HG03565 (cell line): Measurements from ENCODE around the gene SEMA4D.

Experiments
- ATAC-seq: cut with Tn5 transposase; IDR thresholded peaks from one replicate; pipeline ENCODE4 v1.9.1; 2021; ENCODE audit warnings: mild to moderate bottlenecking, moderate library complexity; ENCODE audit not compliant: unreplicated experiment

SEMA4D gene

DNA sequence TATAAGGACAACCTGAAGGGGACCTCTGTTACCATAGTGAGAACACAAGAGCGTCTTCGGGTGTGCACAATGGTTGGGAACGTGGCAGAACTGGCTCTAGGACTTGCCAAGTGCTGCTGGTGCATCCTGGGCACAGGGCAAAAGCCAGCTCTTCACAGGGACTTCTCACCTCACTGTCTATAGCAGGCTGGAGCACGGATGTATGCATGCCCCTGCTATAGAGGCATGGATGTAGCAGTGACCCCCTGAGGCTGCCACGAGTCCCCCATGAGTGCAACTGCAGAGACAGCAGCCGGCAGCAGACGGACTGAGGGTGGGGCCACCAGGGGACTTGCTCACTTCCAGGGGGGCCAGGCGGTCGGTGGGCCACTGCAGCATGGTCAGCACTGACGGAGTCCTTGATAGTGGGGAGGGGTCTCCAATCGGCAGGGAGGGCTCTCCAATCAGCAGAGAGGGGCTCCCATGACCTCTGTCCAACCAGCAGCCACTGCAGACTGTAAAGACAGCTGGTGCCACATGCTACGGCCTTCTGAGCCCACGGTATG is 64.9 kb downstream of the SEMA4D start:
- no peak for ATAC-seq

DNA sequence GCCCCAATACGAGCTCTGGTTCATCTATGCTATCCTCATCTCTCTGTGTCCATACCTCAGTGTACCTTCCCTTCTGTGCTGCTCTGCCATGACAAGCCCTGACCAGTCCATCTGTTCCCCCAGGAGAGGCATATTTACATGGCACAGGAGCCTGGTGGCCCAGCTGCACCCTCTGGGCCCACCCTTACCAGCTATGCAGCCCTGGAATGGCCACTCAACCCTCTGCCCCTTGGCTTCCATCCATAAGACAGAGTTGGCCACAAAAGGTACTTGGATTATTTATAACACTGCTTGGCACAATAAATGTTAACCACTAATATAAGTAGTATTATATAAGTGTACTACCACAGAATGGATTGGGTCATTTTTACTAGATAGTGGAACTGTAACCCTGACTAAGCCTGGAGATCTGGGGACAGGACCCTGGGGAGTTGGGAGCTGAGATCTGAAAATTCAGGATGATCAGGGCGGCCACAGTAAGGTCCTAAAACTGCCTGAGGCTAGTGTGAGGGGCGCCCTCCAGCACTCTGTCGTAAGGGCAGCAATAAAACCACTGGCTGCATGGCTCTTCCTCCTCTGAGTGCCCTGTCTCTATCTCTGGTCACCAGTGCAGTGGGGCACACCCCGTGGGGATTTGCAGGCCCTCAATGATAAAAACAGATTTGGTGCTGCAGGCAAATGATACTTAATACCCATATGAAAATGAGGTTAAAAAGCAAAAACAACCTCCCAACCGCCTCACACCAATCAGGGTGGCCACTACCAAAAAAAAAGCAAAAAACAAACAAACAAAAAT is 65.8 kb downstream of the SEMA4D start:
- ATAC-seq = no peak

DNA sequence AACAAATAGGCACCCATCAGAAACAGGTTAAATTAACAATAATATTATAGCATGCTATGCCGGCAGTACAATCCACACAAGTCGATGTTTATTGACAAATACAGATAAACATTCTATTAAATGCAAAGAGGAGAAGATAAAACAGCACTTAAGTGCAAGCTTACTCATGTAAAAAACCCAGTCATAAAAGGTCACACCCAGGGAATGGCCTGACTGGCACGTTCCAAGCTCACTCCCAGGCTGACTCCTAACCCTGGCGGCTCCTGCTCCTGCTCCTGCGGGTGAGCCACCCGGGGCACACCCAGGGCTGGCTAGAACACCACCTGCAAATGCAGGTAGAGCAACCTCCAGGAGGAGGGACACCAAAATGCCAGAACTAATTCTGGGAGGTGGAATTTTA is 66.9 kb downstream of the SEMA4D start:
- ATAC-seq = no peak

DNA sequence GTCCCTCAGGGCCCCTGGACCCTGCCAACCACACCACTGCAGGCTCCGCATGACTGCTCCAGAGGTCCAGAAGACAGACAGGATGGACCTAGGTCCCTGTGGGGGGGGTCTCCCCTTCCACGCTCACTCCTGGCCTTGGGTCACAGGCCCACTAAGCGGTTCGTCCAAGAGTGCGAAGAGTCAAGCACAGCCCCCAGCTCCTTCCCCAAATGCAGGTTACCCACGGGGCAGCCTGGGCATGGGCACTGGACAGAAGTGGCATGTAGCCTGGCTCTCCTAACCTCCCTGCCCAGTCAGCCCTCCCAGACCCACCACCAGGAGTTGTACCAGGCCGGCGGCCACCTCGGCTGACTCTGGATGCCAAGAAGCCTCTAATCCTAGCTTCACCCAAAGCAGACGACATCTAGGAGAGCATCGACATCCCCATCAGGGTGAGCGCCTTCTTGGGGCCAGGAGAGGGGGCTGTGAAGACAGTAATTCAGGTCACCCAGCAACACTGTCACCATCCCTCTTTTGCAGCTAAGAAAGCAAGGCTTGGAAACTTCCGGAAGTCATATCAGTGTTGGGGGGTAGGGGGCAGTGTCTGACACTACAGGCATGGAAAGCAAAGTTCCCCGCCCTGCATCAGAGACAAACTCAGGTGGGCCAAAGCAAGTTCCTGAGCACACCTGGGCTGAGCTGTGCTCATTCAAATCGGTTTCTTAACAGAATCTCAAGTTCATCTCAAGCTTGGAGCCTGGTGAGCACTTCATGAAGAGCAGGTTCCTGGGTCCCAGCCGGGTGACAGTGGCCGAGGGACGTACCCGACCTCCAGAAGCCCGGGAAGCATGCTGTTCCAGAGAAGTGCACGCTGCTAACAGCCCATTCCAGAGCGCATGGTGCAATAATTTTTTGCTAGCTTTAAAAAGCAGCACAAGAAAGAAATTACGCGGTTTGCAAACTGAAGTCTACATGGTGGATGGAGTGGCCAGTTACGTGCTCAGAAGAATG is 68.7 kb downstream of the SEMA4D start:
- no peak for ATAC-seq

DNA sequence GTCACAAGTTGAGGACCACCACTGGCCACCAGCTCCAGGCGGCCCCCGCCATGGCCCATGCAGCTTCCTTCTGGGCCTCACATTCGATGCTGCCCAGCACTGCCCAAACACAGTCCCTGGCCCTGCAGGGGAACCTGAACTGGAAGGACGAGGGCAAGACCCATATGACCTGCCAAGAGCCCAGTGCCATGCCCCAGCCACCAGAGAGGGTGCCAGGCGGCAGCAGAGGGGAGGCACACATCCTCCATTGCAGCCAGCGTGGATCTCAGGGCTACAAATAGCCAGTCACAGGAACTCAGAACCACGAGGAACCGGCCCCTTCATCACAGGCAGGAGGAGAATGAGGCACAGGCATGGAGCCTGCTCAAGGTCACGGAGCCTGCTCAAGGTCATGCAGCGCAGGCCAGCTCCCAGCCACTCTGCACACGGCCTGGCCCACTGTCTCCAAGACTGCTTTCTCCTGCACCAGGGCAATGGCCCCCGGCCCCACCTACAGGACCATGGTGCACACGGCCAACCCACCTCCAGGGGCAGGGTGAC is 69.6 kb downstream of the SEMA4D start:
- no peak for ATAC-seq

DNA sequence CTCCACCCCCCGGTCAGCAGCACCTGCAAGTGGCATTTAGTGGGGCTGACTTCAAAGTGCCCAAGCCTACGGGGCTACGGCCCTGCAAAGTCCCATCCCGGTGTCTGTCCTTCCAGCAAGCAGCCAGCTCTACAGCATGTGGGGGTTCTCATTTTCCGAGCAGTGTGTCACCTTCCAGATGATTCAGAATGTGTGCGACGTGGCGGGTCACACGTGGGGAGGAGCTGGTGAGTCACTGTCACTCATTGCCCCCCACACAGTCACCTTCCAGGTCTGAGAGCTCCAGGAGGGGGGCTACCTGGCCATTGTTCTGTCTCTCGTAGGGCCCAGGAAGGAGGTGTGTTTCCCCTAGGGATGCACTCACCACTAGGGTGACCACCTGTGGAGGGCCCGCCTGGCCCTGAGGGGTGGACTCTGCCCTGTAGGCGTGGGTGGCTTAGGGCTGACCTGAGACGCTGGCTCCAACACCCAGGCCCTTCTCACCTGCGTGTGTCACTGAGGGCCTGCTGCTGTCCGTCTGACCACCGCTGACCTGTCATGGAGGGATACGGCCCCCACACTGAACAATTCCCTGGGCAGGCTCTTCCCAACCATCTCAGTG is 70.2 kb downstream of the SEMA4D start:
- no peak for ATAC-seq

DNA sequence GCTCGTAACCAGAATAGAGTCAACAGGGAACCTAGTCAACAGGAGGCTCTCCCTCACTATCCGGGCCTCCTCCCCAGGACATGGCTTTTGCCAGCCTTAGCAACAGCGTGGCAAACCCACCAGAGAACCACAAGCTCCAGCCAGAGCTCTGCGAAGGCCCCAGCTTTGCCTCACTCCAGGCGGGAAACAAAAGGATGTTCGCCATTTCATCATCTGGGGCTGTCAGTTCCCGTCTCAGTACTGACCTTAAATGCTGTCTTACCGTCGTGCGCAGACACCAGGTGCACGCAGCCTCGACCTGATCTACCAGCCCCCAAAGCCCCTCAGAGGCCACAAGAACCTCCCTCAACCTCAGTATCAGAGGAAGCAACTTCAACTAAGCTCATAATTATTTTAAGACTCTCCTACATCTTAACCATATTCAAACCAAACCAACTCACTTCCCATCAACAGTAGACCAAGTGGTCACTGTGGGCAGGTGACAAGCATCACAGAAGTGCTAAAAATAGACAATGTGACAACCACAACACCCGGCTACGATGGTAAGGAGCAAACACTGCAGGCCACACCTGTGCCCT is 71.4 kb downstream of the SEMA4D start:
- ATAC-seq = peak; percentile 72

DNA sequence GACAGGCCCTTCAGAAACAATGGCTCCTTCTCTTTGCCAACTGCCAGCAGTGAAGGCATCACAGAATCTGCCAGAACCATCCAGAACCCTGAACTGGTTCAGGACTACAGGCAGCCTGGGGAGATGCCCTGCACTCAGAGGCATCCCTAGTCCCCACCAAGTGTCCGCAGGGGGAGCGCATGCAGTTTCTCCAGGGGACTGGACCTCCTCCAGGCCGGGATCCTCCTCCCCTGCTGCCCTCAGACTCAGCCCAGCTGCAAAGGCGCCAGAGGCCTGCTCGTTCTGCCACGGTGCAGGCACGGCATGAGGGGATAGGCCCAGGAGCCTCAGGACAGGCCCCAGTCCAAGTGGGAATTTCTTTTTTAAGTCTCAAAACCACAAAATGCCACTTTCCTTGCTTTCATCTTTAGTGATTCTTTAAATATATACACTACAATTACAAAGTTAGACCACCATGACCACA is 72.0 kb downstream of the SEMA4D start:
- ATAC-seq = no peak

DNA sequence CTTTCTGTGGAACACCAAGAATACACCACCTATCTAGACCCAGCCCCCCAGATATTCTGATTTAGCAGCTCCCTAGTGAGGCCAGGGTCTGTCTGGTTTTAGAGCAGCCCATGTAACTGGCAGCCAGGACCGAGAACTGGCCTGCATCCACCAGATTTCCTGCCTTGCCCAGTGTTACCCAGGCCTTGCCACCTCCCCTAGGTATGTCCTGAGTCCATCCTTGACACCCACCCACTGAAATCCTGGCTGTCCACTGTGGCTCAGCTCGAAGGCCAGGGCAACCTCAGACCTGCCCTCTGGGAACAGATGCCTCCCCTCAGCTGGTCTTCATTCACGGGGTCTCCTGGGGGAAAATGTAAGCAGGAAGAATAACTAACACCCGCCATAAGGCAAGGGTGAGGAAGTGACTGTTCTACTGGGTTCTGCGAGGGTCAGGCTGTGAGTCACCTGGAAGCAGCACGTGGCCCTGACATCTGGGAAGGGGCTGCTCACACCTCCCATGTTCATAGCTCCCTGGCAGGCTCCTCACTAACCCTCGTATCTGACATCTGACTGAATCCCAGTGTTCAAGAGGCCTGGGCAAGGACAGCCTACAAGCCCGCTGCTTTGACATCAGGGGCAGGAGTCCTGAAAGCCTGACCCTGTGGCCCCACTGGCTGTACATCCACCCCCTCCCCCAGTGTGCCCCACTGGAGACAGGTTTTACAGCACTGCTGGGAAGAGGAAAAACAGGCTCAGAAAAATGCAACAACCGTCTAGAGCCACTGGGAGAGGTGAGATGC is 72.7 kb downstream of the SEMA4D start:
- ATAC-seq = no peak

DNA sequence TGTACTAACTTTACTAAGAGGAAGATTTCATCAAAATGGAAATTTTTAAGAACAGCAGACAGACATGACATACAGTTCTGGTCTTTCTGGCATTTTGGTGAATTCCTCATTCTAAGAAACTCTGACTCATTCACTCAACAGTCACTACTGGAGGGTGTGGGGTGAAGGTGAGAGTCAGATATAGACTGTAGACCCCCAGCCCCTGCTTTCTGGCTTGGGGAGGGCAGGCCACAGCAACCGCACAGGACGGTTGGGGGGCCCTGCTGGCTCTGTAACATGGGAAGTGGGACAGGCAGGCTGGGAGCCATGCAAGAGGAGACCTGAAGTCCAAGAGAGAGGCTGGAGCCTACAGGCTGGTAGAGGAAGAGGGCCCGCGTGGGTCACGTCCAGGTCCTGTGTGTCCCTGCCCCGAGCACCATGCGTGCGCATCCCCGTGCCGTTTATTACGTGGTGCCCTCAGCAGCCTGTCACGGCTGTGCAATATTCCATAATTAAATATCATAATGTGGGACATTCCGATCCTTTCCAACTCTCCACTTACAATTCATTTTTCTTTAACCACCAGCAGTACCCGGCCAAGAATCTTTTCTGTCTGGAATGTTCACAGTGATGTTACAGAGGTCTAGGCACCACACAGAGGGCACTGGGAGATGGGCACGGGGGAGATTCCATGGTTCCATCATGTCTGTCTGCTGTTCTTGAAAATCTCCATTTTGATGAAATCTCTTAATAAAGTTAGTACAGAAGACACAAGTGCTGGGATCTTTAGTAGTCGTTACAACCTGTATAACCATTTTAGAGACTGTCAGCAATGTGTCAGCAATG is 75.5 kb downstream of the SEMA4D start:
- ATAC-seq = peak; percentile 21

DNA sequence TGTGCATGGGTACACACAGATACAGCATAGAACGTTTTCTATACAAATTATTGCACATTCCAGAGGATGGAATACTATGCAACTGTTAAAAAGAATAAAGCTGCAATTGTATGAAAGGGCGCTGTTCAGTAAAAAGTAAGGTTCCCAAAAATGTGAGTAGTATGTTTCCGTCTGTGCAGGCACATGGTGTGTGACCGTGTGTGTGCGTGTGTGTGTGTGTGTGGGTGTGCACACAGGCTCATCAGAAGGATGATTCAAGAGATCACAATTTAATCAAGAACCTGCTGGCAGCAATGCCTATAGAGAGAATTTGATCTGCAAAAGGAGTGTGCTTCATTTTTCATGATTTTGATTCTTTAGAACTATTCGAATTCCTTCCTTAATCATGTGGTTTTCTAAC is 76.3 kb downstream of the SEMA4D start:
- ATAC-seq = no peak

DNA sequence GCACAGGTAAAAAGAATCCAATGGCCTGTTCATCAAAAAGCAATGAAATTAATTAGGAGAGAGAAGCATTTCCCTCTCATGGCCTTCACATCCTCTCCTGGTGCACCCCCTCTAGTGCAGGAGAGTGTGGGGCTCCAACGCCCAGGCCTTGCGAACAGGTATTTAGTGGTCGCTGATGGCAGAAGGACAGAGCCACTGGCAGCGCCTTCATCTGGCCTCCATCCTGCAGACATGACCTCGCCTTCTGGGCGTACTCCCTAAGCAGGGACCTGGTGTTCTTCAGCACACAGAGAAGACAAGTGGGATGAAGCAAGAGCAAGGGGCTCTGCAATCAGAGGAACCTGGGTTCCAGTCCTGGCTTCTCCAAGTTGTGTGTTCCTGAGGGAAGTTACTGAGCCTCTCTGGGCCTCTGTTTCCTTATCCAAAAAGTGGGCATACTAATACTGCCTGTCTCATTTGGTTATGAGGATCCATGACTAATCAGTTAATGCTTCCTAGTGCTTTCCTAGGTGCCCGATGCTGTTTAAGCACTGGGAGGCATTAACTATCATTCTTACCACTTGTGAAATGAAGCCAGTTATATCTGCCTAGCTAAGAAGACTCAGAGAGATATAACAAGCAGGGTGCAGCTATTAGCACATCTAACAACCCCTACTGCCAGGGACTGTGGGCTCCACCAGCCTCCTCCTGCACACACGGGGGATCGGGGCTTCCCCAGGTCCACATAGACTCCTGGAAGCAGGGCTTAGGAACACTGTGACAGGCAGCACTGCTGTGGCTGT is 77.3 kb downstream of the SEMA4D start:
- ATAC-seq = no peak

DNA sequence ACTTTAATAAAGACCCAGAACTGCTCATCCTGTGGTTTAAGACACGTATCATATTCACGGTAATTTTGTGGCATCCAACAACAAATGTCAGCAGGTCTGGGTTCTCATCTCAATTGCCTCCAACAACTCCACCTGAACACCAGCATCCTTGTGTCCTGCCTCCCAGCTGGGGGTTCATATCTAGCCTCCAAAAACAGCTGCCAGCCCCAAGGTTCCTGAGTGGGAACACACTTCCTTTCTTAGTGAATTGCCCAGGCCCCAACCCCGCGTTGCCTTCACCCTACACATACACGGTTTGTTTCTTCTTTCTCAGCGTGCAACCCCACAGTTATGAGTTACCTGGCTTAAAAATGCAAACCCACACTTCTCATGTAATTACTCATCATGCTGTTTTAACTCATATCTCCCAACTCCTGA is 77.9 kb downstream of the SEMA4D start:
- ATAC-seq = no peak

DNA sequence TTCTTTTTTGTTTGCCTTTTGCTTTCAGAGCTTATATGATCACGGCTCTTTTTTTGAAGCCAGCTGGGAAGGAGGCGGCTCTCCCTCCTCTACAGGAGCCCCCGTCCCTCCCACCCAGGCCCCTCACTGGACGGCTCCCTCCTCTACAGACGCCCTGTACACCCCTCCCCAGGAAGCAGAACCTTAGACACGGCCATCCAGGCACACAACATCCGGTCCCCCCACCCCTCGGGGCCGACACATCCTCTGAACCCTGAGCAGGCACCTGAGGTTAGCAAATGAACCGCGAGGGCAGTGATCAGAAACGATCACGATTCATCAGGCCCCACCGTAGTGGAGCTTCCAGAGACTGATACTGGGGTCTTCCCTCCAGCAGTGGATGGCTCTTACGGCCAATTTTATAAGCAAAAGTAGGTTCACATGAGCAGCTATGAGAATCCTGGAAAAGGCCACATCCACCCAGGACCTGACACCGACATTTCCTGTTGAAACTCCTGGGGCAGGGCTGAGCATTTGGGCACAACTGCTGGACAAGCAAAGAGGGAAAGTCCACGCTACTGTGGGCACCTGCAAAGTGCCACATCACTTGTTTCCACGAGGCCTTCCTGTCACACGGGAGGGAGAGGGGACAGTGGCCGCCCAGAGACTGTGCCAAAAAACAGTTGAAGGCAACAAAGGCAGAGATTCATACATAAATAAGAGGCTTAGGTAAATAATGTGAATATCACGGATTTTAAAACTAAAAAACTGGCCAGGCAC is 78.9 kb downstream of the SEMA4D start:
- peak; percentile 31 for ATAC-seq

DNA sequence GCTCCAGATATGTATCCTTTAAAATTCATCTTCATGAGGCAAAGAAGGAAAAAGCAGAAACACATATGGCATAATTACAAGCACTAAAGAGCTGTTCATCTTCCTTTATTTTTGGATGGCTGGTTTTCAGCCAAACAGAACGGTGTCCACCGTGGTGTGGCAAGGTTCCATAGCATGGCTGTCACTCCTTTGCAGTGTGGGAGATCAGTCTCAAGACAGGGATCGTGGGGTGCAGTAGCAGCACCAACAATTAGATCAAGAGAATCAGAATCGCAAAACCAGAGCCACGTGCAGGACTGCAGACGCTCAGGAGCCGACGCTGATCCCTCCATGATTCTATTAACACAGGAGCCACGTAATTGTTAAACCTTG is 79.5 kb downstream of the SEMA4D start:
- ATAC-seq = no peak

DNA sequence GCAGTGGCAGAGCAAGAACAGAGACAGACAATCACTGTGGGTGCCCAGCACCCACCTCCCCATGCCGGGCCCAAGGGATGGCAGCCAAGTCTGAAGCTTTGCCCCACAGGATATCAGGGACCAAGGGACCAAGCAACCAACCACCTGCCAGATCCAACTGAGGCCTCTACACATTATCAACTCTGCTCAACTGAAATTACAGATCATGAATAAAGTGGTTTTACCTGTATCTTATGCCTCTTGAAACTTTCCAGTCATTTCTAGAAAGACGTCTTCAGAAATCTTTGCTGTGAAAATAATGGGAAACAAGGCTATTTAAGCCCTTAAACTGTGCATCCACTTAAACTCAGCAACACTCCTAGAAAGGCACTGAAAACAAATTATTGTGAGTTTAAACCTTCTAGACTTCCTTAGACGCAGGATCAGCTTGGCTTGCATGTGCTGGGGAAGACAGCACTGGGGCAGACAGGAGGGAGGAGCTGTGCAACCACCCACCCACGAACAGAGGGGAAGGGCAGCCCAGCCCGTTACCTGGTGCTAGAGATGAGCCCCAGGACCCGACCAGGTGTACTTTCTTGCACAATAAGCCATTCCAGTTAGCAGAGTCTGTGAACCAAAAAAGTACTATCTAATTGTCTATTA is 80.0 kb downstream of the SEMA4D start:
- ATAC-seq = no peak
